GM21576 (cell line): ENCODE data around the gene CRHR1.
"Not testable (repeated sequence)": the region's sequence is repeated elsewhere in the genome, so short reads cannot be mapped to it uniquely, and the experiment has no call there.

ENCODE experiments used
- ATAC-seq: cut with Tn5 transposase; IDR thresholded peaks from one replicate; pipeline ENCODE4 v1.9.1; 2021; ENCODE audit warnings: mild to moderate bottlenecking, moderate library complexity; ENCODE audit not compliant: unreplicated experiment

CRHR1 gene

DNA sequence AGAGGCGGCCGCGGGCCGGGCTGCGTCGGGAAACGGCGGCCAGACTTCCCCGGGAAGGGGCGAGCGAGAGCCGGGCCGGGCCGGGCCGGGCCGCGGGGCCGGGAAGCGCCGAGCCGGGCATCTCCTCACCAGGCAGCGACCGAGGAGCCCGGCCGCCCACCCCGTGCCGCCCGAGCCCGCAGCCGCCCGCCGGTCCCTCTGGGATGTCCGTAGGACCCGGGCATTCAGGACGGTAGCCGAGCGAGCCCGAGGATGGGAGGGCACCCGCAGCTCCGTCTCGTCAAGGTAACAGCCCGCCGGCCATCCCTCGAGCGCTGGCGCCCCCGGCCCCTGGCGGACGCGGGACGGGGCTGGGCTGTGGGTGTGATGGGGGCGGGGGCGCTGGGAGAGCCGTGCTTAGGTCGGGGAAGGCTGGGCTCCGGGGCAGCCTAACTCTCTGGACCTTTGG lies at the start of gene CRHR1:
Gene CRHR1, plus strand, starts transcription at position 28 of the 448 bp plus-strand sequence. Its CDS starts 225 bp downstream, at position 253.
- no peak for ATAC-seq

DNA sequence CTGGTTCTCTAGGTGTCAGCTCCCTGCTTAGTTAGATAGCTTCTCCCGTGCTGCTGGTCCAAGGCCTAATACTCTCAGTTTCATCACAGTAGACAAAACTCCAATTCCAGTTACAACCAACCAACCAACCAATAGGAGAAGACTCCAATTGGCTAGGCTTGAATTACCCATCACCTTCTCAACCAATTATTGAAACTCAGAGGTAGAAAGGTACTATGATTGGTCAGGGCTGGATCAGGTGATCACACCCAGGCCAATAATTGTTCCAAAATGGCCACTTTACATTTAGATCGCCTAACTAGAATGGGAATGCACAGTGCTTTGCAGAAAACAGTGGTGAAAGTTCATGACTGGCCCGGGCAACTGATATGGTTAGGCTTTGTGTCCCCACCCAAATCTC lies 49.5 kb upstream of the CRHR1 start:
- ATAC-seq, result no peak

DNA sequence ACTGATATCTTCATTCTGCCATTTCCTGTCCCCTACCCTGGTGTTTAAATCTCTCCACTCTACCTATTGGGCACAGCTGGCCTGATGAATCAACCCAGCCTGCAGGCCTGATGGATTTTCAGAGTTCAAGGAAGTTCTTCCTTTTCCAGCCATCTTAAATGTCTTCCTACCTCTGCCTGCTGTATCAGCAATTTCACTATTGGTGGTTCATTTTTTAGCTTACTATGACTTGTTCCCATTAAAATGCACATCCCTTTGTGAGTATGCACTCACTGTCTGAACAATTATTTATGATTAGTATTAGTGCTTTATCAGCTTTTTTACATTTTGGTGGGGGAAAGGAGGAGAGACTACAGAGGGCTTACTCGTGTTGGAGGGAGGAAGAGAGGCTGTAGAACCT lies 48.6 kb upstream of the CRHR1 start:
- ATAC-seq, result no peak

DNA sequence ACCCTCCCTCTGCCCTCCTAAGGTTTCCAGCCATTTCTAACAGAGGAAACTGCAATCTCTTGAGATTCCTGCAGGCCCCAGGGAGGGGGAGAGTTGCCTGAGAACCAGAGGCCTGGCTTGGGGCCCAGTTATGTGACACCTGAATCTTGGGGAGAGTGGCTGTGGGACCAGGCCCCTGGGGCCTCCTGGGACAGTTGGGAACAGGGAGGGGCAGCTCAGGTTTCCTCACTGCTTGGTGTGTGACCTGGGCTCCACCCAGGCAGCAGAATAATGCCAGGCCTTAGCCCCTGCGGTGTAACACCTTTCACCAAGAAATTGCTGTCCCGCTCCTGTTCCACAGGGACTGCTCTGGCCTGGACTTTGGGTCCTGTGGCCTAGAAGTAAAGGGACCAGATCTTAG lies 44.3 kb upstream of the CRHR1 start:
- no peak for ATAC-seq

DNA sequence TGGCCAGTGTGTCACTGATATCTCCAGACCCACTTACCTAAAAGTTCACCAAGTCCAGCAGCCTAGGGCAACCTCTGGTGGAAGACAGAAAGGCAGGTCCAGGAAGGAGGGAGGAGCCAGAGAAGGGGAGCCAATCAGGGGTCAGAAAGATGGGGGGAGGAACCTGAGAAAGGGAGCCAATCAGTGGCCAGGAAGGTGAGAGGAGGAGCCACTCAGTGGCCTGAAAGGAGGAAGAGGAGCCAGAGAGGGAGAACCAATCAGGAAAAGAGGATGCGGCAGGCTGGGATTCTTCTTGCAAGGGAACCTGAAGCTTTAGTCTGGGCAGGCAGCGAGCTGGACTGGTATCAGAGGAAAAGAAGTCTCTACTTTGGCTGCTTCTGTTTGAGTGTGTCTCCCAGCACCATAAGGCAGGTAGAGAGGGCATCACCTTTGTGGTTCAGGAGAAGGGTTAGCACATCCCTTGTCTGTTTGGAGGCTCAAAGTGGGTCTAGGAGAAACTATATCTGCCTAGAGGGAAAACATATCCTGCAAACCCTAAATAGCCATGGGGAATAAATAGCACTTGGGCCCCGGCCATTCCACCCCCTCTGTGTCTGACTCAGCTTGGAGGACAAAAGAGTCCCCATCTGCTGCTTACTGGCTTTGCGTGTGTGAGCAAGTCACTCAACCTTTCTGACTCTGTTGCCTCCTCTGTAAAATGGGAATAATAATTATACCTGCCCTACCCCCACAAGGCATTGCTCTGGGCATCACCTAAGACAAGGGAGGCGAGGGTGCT lies 43.4 kb upstream of the CRHR1 start:
- ATAC-seq, result no peak

DNA sequence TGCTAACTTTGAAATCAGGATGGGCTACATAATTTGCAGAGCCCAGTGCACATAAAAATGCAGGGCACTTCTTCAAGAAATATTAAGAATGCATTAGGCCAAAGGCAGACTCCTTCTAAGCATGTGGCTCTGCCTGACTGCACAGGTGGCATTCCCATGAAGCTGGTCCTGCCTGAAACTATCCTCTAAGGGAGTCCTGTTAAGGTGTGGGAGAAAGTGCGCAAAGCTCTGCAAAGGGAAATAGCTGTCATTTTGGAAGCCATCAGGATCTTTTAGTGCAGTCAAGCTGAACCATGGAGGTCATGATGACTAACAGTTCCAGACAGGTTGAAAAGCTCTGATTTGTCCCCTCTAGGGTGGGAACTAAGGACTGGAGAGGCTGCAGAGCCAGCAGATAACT lies 41.9 kb upstream of the CRHR1 start:
- no peak for ATAC-seq

- ATAC-seq, result no peak
Measured at GRCh38 chr17:45743626-45744326, 40.3 kb upstream of the CRHR1 start.

DNA sequence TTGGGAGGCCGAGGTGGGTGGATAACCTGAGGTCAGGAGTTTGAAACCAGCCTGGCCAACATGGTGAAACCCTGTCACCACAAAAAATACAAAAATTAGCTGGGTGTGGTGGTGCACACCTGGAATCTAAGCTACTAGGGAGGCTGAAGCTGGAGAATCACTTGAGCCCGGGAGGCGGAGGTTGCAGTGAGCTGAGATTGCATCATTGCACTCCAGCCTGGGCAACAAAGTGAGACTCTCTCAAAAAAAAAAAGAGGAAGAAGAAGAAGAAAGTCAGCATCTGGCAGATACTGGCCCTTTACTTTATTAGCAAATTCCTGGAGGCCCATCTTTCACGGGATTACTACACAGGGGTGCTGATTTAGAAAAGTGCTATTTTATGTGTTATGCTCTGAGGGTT lies 39.3 kb upstream of the CRHR1 start:
- not testable (repeated sequence) for ATAC-seq

DNA sequence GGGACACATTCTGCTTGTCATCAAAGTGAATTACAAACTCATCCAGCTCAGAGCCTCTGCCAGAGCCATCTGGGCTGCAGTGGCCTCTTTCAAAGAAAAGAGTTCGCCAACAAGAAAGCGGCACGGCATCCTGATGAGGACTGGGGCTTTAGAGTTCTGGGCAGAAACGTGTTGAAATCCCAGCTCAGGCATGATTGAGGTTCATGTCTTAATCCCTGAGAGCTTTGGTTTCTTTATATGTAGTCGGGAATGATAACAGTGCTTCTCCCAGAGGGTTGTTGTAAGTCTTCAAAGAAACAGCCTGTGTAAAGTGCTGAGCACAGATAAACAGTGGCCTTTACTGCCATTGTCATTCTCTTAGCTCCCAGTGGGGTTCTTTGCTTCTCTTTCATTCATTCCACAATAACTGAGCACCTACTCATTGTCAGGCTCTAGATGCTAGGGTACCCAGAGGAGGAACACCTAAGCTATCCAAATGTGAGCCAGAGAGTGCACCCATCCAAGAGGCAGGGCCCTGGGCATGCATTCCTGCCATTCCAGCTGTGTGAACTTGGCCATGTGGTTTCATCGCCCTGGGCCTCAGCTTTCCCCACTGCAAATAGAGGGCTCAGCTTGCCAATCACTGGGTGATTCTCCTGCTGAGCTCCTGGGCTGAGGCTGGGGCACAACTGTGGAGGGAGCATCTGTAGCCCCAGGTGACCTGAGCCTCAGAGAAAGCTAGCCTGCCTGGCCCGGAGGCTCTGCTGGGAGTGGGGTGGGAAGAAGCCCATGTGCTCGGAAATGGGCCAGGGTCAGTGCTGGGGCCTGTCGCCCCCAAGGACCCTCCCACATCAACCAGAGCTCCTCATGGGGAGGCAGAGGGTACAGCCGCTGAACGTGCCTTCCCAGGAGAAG lies 38.3 kb upstream of the CRHR1 start:
- no peak for ATAC-seq

- no peak for ATAC-seq
Measured at GRCh38 chr17:45747911-45748310, 36.2 kb upstream of the CRHR1 start.

DNA sequence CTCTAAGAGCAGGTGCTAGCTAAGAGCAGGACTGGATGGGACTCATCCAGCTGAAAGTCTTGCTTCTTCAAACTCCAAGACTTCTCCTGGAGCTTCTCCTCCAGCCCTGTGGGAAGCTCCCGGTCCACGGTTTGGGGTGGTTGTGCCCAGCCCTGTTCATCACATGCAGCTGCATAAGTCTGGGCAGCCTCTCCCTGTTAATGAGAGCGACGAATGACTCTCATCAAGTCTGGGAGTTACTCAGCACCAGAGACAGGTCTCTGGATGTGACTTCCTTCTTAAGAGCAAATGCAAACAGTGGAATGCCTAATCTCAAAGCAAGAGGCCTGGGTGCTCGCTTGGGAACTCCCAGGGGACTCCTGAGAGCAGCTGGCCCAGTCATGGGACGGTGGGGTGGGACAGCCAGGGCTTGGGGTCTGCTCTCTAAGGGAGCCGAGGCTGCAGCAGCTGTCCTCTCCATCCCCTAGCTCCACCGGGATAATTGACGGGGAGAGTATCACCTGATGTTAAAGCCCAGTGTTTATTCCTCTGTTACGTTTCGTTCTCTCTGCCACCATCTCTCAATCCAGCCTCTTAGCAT lies 35.3 kb upstream of the CRHR1 start:
- no peak for ATAC-seq

DNA sequence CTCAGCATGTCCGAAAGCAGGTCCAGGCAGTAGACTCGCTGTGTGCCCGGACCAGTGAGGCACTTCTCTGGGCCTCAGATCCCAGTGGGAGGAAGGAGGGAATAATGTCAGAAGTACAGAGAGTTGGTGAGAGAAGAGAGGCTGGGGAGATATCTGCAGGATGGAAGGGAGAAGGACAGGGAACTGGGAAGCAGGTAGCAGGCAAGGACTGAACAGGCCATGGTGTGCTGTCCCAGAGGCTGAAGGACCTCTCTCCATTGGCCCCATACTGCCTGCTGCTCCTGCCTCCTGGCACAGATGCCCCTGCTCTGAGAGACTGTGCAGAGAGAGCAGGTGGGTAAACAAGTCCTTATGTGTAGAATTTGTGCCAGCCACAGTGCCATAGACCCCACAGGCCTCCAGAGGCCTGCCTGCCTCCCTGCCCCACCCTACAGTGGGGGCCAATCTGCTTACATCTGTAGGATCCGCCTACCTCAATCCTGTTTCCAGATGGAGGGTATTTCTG lies 34.2 kb upstream of the CRHR1 start:
- ATAC-seq, result no peak

- no peak for ATAC-seq
Measured at GRCh38 chr17:45750779-45751440, 33.2 kb upstream of the CRHR1 start.

DNA sequence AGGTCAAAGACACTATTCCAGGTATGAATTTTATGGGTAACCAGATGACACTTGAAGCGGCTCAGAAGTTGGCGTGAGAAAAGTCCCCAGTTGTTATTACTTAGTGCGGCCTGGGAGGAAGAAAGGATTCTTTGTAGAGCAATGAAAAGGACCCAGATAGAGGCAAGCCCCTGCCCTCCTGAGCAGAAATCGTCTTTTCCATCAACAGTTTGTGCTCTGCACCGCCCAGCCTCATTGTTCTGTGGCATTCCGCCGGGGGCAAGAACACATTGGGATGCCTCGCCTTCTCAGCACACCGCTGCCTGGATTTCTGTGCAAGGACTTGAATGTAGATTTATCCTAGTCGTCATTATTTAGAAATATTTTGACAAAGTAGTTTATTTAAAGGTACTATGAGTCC lies 32.7 kb upstream of the CRHR1 start:
- no peak for ATAC-seq

GRCh38 chr17:45752246-45752645 lies 31.9 kb upstream of the CRHR1 start:
- no peak for ATAC-seq

DNA sequence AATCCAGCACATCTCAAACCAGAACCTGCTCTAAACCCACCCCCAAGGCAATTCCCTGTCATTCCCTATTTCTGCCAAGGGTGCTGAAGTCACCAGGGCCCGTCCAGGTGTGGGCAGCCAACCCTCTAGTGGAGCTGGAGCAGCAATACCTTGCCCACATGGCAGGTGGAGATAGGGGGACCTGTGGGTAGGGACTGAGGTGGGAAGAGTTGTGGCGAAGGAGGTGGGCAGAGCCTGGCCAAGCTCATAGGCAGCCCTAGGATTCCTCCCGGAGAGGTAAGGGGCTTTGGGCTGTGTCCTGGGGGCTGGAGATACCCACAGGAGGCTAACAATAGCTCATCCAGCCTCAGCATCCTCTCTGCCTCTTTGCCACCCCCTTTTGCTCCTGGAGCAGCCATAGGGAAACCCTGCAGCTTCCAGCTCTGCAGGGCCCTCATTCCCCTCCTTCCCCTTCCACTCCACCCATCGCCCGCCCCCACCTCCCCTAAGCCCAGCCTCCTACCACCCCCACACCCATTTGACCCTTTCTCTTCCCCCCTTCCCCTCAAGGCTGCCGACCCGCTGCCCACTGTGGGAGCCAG lies 30.4 kb upstream of the CRHR1 start:
- no peak for ATAC-seq

- no peak for ATAC-seq
Measured at GRCh38 chr17:45755050-45755449, 29.1 kb upstream of the CRHR1 start.

- ATAC-seq, result no peak
Measured at GRCh38 chr17:45756266-45756991, 27.7 kb upstream of the CRHR1 start.
